GM21619 (cell line): ENCODE measurements around the gene GPAT3.
"Not testable (repeated sequence)": the region's sequence is repeated elsewhere in the genome, so short reads cannot be mapped to it uniquely, and the experiment has no call there.

Source experiments
- ATAC-seq: cut with Tn5 transposase; IDR thresholded peaks from one replicate; pipeline ENCODE4 v1.9.1; 2021; ENCODE audit not compliant: unreplicated experiment

The GPAT3 gene

GRCh38 chr4:83548151-83548905, 12.4 kb downstream of the GPAT3 start:
- peak; percentile 93 for ATAC-seq

GRCh38 chr4:83552083-83552482, 16.2 kb downstream of the GPAT3 start:
- no peak for ATAC-seq

GRCh38 chr4:83552924-83553323, 17.0 kb downstream of the GPAT3 start:
- ATAC-seq: peak; percentile 61

GRCh38 chr4:83556006-83556707, 20.2 kb downstream of the GPAT3 start:
- ATAC-seq: no peak

GRCh38 chr4:83556816-83557215, 20.9 kb downstream of the GPAT3 start:
- ATAC-seq: no peak

GRCh38 chr4:83558059-83558653, 22.2 kb downstream of the GPAT3 start:
- no peak for ATAC-seq

- ATAC-seq: no peak
Measured at GRCh38 chr4:83558680-83559079, 22.8 kb downstream of the GPAT3 start.

- no peak for ATAC-seq
Measured at GRCh38 chr4:83560523-83560922, 24.6 kb downstream of the GPAT3 start.

- no peak for ATAC-seq
Measured at GRCh38 chr4:83561381-83561780, 25.5 kb downstream of the GPAT3 start.

- ATAC-seq: no peak
Measured at GRCh38 chr4:83563998-83564397, 28.1 kb downstream of the GPAT3 start.

- no peak for ATAC-seq
Measured at GRCh38 chr4:83568062-83568461, 32.2 kb downstream of the GPAT3 start.

GRCh38 chr4:83569429-83569828, 33.5 kb downstream of the GPAT3 start:
- no peak for ATAC-seq

- peak; percentile 88 for ATAC-seq
Measured at GRCh38 chr4:83569987-83570386, 34.1 kb downstream of the GPAT3 start.

GRCh38 chr4:83572848-83573247, 36.9 kb downstream of the GPAT3 start:
- no peak for ATAC-seq

- no peak for ATAC-seq
Measured at GRCh38 chr4:83574247-83574646, 38.3 kb downstream of the GPAT3 start.

- not testable (repeated sequence) for ATAC-seq
Measured at GRCh38 chr4:83576237-83576636, 40.3 kb downstream of the GPAT3 start.

GRCh38 chr4:83581411-83582288, 45.7 kb downstream of the GPAT3 start:
- peak; percentile 75 for ATAC-seq

GRCh38 chr4:83582289-83582785, 46.4 kb downstream of the GPAT3 start:
- ATAC-seq: peak; percentile 61

- no peak for ATAC-seq
Measured at GRCh38 chr4:83585982-83586508, 50.1 kb downstream of the GPAT3 start.

- ATAC-seq: no peak
Measured at GRCh38 chr4:83589279-83589678, 53.4 kb downstream of the GPAT3 start.

GRCh38 chr4:83591056-83591455, 55.1 kb downstream of the GPAT3 start:
- no peak for ATAC-seq
